ENCODE measurements around the gene HMCN1.

Gene HMCN1

DNA sequence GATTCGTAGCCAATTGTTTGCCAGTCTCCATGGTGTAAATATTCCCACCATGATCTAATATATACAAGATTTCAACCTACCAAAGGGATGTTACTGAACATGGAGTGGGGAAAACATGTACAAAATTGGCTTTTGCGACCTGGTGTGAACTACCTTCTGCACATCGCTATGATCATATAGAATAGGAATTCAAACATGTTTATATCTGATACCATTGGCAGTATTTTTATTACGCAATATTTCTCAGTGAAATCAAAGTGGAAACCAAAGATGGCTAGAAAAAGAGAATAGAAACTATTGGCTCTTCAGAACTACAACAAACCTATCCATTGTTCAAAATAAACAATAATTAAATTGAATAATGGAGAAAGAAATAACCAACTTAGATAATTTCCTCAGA, 355.7 kb downstream of the HMCN1 start:
- DNase-seq (ENCODE audit: low spot score) = no peak

DNA sequence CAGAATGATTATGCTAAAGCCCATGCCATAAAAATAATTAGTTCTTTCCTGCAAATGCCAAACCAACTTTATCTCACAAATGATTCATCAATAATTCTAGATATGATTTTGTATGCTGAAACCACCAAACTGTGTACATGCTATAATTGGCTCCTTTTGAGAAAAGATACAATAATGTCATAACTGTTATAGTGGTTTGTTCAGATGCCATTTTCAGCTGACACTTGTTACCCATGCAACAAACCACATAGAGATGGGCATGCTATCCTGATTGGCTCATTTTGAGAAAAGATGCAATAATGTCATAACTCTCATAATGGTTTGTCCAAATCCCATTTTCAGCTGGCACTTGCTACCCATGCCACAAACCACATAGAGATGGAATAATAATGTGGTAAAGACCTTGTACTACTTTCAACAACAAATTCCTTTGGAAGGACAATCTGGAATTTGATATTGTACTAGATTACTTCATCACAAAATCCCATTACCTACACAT, 357.1 kb downstream of the HMCN1 start:
- no peak for DNase-seq (ENCODE audit: low spot score)

DNA sequence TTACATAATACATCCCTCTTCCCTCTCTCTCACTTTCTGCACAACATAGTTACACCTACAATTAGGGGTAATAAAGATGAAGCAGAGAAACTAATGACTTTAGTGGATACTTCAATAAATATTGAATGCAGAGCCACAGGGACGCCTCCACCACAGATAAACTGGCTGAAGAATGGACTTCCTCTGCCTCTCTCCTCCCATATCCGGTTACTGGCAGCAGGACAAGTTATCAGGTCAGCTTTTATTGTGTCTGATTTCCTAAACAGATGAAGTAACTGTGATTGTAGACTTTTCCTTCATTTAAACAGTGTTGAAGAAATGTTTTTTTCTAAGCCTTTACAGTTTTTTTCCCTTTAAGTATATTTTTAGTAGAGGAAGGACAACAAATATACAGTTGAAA, 359.2 kb downstream of the HMCN1 start:
- no peak for DNase-seq (ENCODE audit: low spot score)

DNA sequence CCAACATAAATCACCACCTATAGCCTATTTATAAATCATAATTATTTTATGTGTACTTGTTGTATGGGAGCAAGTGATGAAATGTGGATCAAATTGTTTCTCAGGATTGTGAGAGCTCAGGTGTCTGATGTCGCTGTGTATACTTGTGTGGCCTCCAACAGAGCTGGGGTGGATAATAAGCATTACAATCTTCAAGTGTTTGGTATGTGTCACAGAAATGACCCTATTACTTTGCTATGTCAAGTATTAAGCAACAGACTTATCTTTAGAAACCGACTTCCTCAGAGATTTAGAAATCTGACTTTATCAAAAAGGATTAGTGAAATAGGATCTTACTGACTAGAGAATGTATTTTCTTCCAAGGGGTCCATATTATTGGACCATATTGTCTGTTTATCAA, 360.0 kb downstream of the HMCN1 start:
- no peak for DNase-seq (ENCODE audit: low spot score)

DNA sequence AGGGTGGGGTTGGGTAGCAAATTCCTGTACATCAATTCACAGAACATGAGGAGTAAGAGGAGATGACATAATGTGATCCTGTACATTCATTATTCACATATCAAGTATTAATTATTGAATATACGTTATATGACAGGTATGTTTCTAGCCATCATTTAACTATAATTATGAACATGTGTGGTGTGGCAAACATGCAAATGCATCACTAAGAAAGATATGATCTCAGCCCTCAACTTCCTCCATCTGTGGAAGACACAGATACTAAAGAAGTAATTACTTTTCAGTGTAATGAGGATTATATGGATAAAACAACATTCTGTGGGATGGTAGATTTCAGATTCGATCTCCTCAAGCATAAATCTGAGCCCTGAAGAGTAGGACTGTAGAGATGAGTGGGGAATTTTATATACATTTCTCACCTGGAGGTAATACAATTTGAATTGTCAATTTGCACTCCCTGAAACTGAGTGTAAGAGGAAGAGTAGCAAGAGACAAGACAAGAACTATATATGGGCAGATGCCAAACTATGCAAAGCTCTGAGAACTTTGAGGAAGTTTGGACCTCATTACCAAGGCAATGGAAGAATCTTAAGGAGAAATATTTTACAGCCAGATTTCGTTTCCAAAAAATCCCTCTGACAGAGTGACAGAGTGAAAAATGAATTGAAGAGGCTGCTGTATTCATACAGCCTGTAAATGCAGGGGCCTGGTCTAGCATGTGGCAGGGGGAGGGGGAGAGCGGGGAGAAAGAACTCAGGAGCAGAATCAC, 365.3 kb downstream of the HMCN1 start:
- no peak for DNase-seq (ENCODE audit: low spot score)

DNA sequence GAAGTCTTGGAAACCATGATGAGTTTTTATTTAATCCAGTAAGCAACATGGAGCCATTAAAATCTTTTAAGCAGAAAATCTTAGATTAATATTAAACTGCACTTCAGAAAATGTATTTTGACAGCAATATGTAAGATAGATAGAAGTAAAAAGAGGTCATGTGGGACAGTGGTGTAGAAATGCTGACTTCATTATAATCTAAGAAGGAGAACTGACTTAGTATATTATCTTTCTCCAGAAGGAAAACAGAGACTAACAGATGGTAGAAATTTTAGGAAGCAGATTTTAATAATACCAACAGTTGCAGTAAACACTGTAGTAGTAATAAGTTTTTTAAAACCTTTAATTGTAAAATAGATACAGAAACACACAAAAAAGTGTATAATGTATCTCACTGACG, 367.9 kb downstream of the HMCN1 start:
- DNase-seq (ENCODE audit: low spot score) = no peak

DNA sequence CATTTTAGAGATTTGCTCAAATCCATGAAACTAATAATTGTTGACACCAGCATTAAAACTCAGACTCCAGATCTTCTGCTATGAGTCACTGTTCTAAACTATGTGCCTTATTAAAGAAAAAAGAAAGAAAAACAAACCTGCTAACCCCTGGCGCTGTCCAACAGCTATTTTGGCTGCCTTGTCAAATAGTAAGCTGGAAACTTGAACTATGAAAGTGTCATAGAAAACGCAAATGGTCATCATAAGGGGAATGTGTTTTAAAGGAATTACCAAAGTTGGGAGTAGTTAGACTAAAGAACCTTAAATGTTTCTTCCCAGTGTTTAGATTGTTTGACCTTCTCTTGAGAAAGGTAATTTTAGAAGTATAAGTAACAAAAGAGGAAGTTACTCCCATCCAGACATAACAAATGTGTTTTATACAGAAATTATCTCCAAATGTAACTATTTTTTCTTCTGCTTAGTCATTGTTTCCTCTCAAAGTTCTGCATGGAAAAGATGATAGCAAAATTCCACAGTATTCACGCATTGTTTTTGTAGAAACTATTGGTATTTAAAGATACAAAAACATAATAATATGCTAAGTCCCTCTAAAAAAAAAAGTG, 368.5 kb downstream of the HMCN1 start:
- DNase-seq (ENCODE audit: low spot score) = no peak

DNA sequence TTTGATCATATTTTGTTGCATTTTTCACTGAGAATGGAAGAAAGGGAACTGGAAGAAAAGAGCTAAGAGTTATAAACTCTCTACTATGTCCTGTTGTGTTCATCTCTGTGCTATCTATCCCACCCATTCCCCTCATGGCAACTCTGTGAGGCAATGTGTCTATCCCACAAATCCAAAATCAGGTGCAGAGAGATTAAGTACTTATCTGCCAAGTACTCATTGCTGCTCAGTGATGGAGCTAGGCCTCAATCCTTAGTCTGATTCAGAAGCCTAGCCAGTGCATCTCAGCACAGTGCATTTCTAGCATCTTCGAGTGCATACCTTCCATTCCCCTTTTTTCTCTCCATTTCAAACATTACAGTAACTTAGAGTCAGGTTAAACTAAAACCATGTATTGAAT, 370.3 kb downstream of the HMCN1 start:
- no peak for DNase-seq (ENCODE audit: low spot score)

DNA sequence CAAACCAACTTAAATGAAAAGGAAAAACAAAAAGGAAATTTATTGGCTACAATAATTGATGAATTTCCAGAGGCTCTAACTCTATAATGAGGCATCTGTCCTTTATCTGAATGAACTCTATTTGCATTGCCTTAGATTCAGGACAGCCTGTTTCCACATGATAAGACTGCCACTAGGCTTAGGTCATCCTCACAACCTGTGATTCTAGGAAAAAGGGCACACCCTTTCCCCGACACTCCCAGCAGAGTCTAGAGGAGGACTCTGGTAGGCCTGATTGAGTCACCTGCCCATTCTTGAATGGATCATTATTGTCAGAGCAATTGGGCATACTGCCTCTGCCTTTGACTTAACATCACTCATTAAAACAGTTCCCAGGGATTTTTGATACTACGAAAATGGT, 378.1 kb downstream of the HMCN1 start:
- no peak for DNase-seq (ENCODE audit: low spot score)

DNA sequence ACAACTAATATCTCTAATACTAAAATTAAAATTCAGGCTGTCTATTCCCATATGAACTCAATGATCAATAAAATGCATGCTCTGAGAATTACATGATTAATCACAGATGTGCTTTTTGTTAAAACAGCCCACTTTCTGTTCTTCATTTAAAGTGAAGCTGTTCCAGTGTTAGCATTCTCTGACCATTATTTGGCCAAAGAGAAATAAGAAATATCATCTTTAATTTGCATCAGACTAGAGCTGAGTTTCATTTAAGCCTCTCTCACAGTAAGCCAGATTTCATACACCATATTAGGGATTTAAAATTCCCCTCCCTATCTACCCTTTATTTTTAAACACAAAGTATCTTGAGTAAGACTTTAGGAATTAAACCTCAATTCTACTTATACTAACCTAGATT, 379.3 kb downstream of the HMCN1 start:
- DNase-seq (ENCODE audit: low spot score) = no peak

DNA sequence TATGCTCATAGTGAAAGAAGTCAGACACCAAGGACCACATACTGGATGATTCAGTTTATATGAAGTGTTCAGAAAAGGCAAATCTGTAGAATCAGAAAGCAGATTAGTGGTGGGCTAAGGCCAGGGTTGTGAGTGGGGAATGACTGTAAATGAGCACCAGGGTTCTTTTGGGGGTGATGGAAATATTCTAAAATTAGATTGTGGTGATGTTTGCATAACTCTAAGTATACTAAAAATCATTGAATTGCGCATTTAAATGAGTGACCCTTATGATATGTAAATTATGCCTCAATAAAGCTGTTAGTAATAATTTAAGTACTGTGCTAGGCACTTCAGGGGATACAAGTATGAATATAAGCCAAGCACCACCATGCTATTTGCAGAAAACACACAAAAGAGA, 384.5 kb downstream of the HMCN1 start:
- no peak for DNase-seq (ENCODE audit: low spot score)

DNA sequence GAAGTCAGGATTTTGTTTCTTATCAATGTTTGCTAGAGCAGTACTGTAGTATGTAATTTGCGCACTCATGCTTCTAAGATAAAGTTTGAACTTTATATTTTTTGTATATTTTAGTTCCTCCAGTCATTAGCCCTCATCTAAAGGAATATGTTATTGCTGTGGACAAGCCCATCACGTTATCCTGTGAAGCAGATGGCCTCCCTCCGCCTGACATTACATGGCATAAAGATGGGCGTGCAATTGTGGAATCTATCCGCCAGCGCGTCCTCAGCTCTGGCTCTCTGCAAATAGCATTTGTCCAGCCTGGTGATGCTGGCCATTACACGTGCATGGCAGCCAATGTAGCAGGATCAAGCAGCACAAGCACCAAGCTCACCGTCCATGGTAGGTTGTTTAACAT, 388.6 kb downstream of the HMCN1 start:
- DNase-seq (ENCODE audit: low spot score) = no peak

DNA sequence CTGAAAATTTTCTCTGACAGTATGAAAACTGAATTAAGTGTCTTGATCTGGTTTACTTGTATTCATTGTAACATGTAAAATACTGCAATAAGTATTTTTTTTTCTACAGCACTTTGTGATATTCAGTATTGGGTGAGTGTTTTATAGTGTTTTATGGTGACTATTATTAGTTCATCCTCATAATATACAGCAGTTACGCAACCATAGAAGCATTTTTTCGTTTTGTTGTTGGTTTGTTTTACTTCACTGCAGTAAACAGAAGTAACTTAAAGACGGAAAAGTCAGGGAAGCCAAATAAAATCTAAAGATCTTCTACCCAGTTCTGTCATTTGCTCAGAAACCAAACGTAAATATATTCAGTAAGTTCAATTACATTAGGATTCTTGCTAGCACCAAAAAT, 390.8 kb downstream of the HMCN1 start:
- DNase-seq (ENCODE audit: low spot score) = no peak

DNA sequence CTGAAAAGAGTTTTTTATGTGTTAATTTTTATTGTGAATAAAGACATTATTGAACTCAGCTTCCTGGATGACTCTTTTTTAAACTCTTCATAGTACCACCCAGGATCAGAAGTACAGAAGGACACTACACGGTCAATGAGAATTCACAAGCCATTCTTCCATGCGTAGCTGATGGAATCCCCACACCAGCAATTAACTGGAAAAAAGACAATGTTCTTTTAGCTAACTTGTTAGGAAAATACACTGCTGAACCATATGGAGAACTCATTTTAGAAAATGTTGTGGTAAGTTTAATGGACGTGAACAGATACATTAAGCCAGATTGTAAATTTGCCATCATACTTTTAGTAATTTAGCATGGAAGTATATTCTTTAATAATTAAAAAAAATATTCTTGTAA, 391.3 kb downstream of the HMCN1 start:
- no peak for DNase-seq (ENCODE audit: low spot score)

DNA sequence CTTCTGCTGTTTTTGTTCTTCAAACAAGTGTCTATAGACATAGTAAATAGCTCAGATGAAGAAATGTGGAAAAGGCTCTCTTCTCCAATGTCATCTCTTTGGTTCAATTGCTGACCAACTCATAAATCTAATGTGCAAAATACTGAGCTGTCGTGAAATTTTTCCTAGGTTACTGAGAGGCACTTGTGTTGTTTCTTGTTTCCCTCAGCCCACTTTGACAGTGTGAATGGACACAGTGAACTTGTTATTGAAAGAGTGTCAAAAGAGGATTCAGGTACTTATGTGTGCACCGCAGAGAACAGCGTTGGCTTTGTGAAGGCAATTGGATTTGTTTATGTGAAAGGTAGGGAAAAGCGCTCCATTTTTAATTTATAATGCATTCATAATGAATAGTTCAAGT, 395.6 kb downstream of the HMCN1 start:
- DNase-seq (ENCODE audit: low spot score) = no peak

DNA sequence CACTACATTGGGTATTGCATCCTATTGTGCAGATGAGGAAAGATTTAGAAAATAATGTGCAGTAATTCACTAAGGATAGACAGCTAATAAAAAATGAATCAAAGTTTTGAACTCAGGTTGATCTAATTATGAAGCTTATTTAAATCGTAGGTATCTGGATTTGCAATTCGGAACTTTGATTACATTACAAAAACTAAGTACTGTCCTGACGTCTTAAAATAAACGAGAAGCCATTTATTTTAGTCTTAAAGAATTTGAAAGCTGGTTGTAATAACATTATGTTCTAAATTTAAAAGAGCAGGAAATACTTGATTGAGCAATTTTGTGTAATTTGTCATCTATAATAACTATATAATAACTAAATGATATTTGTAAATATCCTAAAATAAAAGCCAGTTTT, 404.9 kb downstream of the HMCN1 start:
- no peak for DNase-seq (ENCODE audit: low spot score)

DNA sequence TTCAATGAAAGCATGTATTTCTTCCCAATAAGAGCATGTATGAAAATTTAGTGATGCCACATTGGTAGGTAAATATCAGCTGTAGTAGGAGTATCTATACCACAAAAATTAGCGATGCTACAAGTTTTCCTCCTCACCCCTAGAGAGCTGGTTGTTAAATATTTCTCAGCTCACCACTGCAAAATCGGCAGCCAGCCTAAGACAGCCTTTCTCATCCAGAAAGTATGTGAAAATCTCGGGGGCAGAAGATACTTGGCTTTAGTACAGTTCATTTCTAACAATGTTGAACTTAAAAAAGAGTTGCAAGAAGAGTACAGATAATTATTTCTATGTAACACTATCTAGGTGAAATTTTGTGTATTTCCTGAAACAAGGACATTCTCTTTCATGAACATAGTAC, 405.5 kb downstream of the HMCN1 start:
- no peak for DNase-seq (ENCODE audit: low spot score)

DNA sequence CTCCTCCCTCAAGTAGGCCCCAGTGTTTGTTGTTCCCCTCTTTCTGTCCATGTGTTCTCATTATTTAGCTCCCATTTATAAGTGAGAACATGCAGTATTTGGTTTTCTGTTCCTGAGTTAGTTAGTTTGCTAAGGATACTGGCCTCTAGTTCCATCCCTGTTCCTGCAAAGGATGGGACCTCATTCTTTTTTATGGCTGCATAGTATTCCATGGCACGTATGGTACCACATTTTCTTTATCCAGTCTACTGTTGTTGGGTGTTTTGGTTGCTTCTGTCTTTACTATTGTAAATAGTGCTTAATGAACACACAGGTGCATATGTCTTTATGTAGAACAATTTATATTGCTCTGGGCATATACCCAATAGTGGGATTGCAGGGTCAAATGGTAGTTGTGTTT, 408.0 kb downstream of the HMCN1 start:
- DNase-seq (ENCODE audit: low spot score) = no peak

DNA sequence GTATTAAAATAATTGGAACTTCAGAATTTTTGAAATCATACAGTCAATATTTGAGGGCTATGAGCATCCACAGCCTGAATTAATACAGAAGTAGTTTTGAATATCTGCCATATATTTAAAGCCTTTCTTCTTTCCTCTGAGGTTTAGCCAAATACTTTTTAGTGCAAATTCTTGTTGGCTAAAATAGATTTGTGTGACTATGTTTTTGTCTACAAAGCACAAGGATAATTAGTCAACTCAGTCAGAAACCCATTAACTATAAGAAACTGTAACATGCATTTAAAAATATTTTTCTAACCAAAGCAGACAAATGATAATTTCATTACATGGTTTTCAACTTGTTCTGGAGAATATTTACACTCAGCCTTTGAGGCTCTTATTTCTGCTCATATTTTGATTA, 408.7 kb downstream of the HMCN1 start:
- no peak for DNase-seq (ENCODE audit: low spot score)

DNA sequence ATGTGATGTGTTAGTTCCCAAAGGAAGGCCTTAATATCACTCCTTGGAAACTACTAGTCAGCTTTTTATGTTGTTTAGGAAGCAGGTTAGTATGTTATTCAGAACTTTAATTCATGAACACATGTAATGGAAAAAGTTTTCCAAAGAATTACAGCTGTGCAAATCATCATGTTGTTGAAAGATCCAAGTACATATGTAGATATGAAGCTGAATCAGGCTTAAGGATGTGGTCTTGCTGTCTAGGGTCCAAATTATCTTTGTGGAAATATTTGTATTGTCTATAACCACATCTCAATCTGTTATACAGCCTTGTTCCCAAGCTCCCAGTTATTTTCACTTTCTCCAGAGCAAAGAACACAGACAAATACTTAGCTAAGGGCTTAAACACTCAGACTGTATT, 409.3 kb downstream of the HMCN1 start:
- DNase-seq (ENCODE audit: low spot score) = no peak

DNA sequence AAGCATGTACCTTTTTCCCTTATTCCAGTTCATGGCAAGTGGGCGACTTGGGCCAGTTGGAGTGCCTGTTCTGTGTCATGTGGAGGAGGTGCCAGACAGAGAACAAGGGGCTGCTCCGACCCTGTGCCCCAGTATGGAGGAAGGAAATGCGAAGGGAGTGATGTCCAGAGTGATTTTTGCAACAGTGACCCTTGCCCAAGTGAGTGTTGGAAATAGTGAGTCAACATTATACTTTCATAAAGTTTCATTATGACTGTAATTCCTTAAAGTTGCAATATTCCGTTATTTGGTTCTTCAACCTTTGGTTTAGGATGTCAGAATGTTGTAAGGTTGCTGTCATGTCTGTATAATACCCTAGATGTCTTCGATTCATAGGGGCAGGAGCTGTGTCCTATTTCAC, 410.3 kb downstream of the HMCN1 start:
- no peak for DNase-seq (ENCODE audit: low spot score)

DNA sequence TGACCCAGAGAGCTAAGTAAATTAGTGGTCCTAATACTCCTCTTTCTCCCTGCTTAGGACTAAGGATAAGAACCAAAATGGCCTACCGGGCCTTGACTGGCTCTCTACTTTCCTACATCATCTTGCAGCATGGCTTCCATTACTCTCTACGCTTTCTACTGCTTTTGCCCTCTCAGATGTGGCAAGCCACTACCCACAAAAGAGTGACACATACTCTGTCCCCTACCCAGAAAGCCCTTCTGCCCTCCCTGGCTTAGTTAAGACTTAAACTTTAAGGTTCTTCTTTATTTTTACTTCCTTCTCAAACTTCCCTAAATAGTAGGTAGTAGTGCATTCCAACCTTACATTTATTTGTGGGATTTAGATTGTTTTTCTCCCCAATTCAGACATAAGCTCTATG, 412.8 kb downstream of the HMCN1 start:
- DNase-seq (ENCODE audit: low spot score) = no peak

DNA sequence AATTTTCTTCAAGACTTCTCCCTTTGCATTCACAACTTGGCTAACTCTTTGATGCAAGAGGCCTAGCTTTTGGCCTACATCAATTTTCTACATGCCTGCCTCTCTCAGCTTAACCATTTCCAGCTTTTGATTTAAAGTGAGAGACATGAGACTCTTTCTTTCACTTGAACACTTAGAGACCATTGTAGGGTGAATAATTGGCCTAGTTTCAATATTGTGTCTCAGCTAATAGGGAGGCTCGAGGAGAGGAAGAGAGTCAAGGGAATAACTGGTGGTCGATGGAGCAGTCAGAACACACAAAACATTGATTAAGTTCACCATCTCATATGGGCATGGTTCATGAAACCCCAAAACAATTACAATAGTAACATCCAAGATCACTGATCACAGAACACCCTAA, 415.4 kb downstream of the HMCN1 start:
- no peak for DNase-seq (ENCODE audit: low spot score)

DNA sequence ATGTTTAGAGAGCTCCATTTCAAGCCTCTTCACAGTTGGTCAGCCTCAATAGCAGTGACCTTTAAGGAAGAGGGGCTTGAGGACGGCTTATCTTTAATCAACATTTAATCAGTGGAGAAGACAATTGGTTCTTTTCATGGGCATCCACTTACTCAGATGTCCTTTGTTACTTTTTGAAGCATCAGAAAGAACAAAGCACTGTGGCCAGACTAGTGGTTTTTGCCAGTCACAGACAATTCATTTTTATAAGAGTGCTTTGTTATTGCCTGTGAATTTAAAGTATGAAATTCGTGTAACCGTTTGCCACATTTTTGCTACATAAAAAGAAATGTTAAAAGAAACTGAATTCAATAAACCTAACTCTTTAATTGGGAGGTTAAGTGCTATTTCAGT, 418.0 kb downstream of the HMCN1 start:
- no peak for DNase-seq (ENCODE audit: low spot score)

Data from Ammon's horn (tissue), 1 donor.